ENCODE data around the gene LMBR1. TPM values are rescaled to one million over a fixed set of nuclear protein-coding genes. Genes with fewer than 3 reads are reported as not detected.

The LMBR1 gene
- total and polyA plus RNA-seq, 2 of the 4 experiments (the other 2 are of a cell fraction) = 11.9 to 19.9 TPM

GRCh38 chr7:156682928-156683327, 210.1 kb downstream of the LMBR1 start:
- Histone ChIP-seq H3K79me1 (ENCODE audit: low read depth in 1 of 2, low read length in 2 of 2) (no peaks in the 10 kb centered on the region), H3K4ac (ENCODE audit: low read depth, low read length) (no peak overlapping the region), H3K9ac (ENCODE audit: low read depth, low read length) (no peak overlapping the region), H2BK120ac (ENCODE audit: low read depth, low read length) (no peak overlapping the region), H3K4me1 (ENCODE audit: control insufficient read depth, insufficient read depth, low read length) (no peaks in the 10 kb centered on the region), H3K56ac (ENCODE audit: extremely low read depth, insufficient read depth, low read length) (no peak overlapping the region), H2AFZ (replicated peaks; ENCODE audit: low read length, poor library complexity) (no peak overlapping the region), H3K9me1 (ENCODE audit: insufficient read depth, low read length) (0 out of 2 replicates have a peak, but pooled peaks cover 4% of the 10 kb centered on the region), H3K14ac (replicated peaks; ENCODE audit: low read depth, low read length) (no peak overlapping the region), H3K27ac (ENCODE audit: insufficient read depth, low read length) (no peak overlapping the region), H3K27me3 (ENCODE audit: control insufficient read depth, insufficient read depth, low read length) (no peaks in the 10 kb centered on the region), H3K4me2 (ENCODE audit: low read depth, low read length) (no peak overlapping the region), H3K9me3 (ENCODE audit: control insufficient read depth, insufficient read depth, low read length) (no peaks in the 10 kb centered on the region), H2AK5ac (ENCODE audit: low read depth, low read length) (no peak overlapping the region), H2BK15ac (ENCODE audit: low read depth, low read length) (no peak overlapping the region), H2BK20ac (ENCODE audit: low read depth, low read length) (no peak overlapping the region), H3K36me3 (ENCODE audit: control insufficient read depth, insufficient read depth, low read length) (peaks cover 5% of the 10 kb centered on the region; the same call in 1 of the 2 replicates), H2AK9ac (replicated peaks; ENCODE audit: low read depth, low read length, poor library complexity) (no peak overlapping the region), H4K5ac (ENCODE audit: low read depth, low read length) (no peak overlapping the region), H3K4me3 (ENCODE audit: insufficient read depth, low read depth, low read length) (no peak overlapping the region), H4K91ac (ENCODE audit: insufficient read depth, low read depth, low read length) (no peak overlapping the region), H3K18ac (ENCODE audit: low read depth, low read length) (no peak overlapping the region), H4K8ac (ENCODE audit: low read depth in 2 of 2, low read length in 2 of 2) (no peak overlapping the region), H2BK5ac (ENCODE audit: low read depth, low read length, poor library complexity, severe bottlenecking) (no peak overlapping the region), H3K23ac (ENCODE audit: low read depth, low read length) (no peak overlapping the region), H4K20me1 (ENCODE audit: insufficient read depth, low read length) (no peaks in the 10 kb centered on the region)
- dilution Hi-C loops (cut with HindIII; ENCODE audit: low sequenced_read_pairs, unreplicated experiment) = no loop called here
- no TSS peak for BruUV-seq (replicated peaks)
- intact Hi-C loops (cut with micrococcal nuclease) = no loop called here
- no peak for TF ChIP-seq RFX5 (IDR thresholded peaks at IDR 0.05; ENCODE audit: low read depth, low read length)
- TF ChIP-seq FOS (IDR thresholded peaks at IDR 0.05; ENCODE audit: low read depth, low read length) = no peak
- no peak for TF ChIP-seq NFE2L2 (IDR thresholded peaks at IDR 0.05; ENCODE audit: low read depth, low read length)
- TF ChIP-seq MXI1 (IDR thresholded peaks at IDR 0.05; ENCODE audit: borderline replicate concordance, low read depth, low read length) = no peak
- no peak for TF ChIP-seq MAFK (IDR thresholded peaks at IDR 0.05; ENCODE audit: low read depth, low read length)
- no peak for TF ChIP-seq CEBPB (IDR thresholded peaks at IDR 0.05; ENCODE audit: low read depth, low read length)
- TF ChIP-seq MAZ (IDR thresholded peaks at IDR 0.05; ENCODE audit: borderline replicate concordance, low read depth, low read length) = no peak
- no peak for TF ChIP-seq CHD1 (IDR thresholded peaks at IDR 0.05; ENCODE audit: low read depth, low read length)
- no peak for TF ChIP-seq SMC3 (IDR thresholded peaks at IDR 0.05; ENCODE audit: low read depth, low read length)
- TF ChIP-seq POLR2A (IDR thresholded peaks at IDR 0.05; ENCODE audit: low read depth, low read length) = no peak
- WGBS, 2 experiments (ENCODE audit: extremely low coverage in 2 of 2, insufficient read length in 1 of 2) = no CpG with 5 or more reads among the region's 2 CpGs
- ChIA-PET CTCF (no interaction called here), POLR2A (ENCODE audit: unreplicated experiment) (no interaction called here)
- in situ Hi-C loops (cut with MboI; ENCODE audit: low sequenced_read_pairs) = no loop called here
- ATAC-seq (ENCODE audit: low read depth) (no peak), DNase-seq (no peak)

All from IMR-90 (cell line).